Measurements from ENCODE around the gene XPR1. TPM values are rescaled to one million over a fixed set of nuclear protein-coding genes. Genes with fewer than 3 reads are reported as not detected.

The XPR1 gene
- total RNA-seq, 1 experiment from 2014 or later: 19.9 TPM

GRCh38 chr1:180585994-180586359 is 45.8 kb upstream of the XPR1 start:
- no peak for ATAC-seq
- intact Hi-C loops (cut with micrococcal nuclease): no loop called here
- Histone ChIP-seq H3K36me3 (ENCODE audit: control insufficient read depth in 1 of 2, insufficient read depth in 2 of 2, low read length in 2 of 2) (no peaks in the 10 kb centered on the region), H3K9ac (ENCODE audit: low read length) (no peak overlapping the region), H3K27me3 (ENCODE audit: insufficient read depth, low read length) (no peaks in the 10 kb centered on the region), H3K4me1 (ENCODE audit: control insufficient read depth in 1 of 2, insufficient read depth in 2 of 2, low read length in 2 of 2) (peaks cover 0 to 3% of the 10 kb centered on the region in 2 experiments; a peak in 1 of 4 replicates), H3K9me2 (ENCODE audit: insufficient read depth) (no peaks in the 10 kb centered on the region), H4K20me1 (ENCODE audit: insufficient read depth) (no peaks in the 10 kb centered on the region), H3K79me2 (ENCODE audit: insufficient read depth, low read length) (no peaks in the 10 kb centered on the region), H3K4me3 (replicated peaks in 1 of 2; ENCODE audit: low read depth in 1 of 2, low read length in 2 of 2) (no peak overlapping the region), H3K27ac (ENCODE audit: low read depth, low read length) (no peak overlapping the region), H2AFZ (ENCODE audit: low read depth, low read length, poor library complexity, severe bottlenecking) (no peak overlapping the region), H3K4me2 (ENCODE audit: low read length) (no peak overlapping the region), H3K9me3 (ENCODE audit: control insufficient read depth in 1 of 2, insufficient read depth in 1 of 2, low read depth in 1 of 2, low read length in 2 of 2) (no peaks in the 10 kb centered on the region)
- POLR2A ChIA-PET: no interaction called here
- TF ChIP-seq ELF1 (IDR thresholded peaks at IDR 0.05; ENCODE audit: borderline replicate concordance, low read depth): no peak
- TF ChIP-seq ATF3 (IDR thresholded peaks at IDR 0.05): no peak
- TF ChIP-seq EZH2 (IDR thresholded peaks at IDR 0.05): no peak
- TF ChIP-seq TCF7L2 (IDR thresholded peaks at IDR 0.05; ENCODE audit: borderline replicate concordance, extremely low read depth, insufficient read depth, insufficient read length): no peak
- TF ChIP-seq CEBPB (IDR thresholded peaks at IDR 0.05; ENCODE audit: low read depth): no peak
- TF ChIP-seq EGR1 (IDR thresholded peaks at IDR 0.05; ENCODE audit: low read depth): no peak
- TF ChIP-seq CTCF (IDR thresholded peaks at IDR 0.05 in 2 of 3, conservative IDR thresholded peaks at IDR 0.05 in 1 of 3; ENCODE audit: borderline replicate concordance in 1 of 3, insufficient read depth in 1 of 3, low read depth in 2 of 3, low read length in 2 of 3): no peak
- TF ChIP-seq FOSL1 (IDR thresholded peaks at IDR 0.05; ENCODE audit: low read depth): no peak
- no peak for TF ChIP-seq POLR2AphosphoS5 (IDR thresholded peaks at IDR 0.05; ENCODE audit: low read depth, low read length)
- TF ChIP-seq ZFX (IDR thresholded peaks at IDR 0.05): no peak
- TF ChIP-seq CBX3 (IDR thresholded peaks at IDR 0.05; ENCODE audit: low read depth): no peak
- no peak for TF ChIP-seq POLR2A (IDR thresholded peaks at IDR 0.05; ENCODE audit: borderline replicate concordance, extremely low read depth, insufficient read depth, insufficient read length)
- TF ChIP-seq REST (IDR thresholded peaks at IDR 0.05; ENCODE audit: low read depth): no peak
- no peak for TF ChIP-seq ZNF274 (IDR thresholded peaks at IDR 0.05; ENCODE audit: low read depth, low read length)
- no peak for TF ChIP-seq JUND (IDR thresholded peaks at IDR 0.05)
- TF ChIP-seq YY1 (IDR thresholded peaks at IDR 0.05; ENCODE audit: extremely low read depth, insufficient replicate concordance, low read depth, low read length): no peak
- TF ChIP-seq MAX (IDR thresholded peaks at IDR 0.05): no peak
- no peak for TF ChIP-seq ZBTB33 (IDR thresholded peaks at IDR 0.05; ENCODE audit: extremely low read depth, insufficient replicate concordance, low read length)
- TF ChIP-seq SP1 (IDR thresholded peaks at IDR 0.05; ENCODE audit: low read depth): no peak
- DNase-seq (ENCODE audit: low read depth, low spot score): no peak
- BruUV-seq (replicated peaks): no TSS peak
- CTCF ChIA-PET: no interaction called here
- RAD21 ChIA-PET (ENCODE audit: low non-redundant PET in 1 of 2, low total read pairs in 2 of 2, uncharacterized antibody in 2 of 2, unreplicated experiment in 2 of 2): no interaction called here

Measured in HCT116 (cell line).